PC-9 (cell line): ENCODE results near the gene TUBA4A. TPM values are rescaled to one million over a fixed set of nuclear protein-coding genes. Genes with fewer than 3 reads are reported as not detected.

ENCODE experiments used
- BruUV-seq: library from RNA; stranded (reverse); fragments of 400-500 nt; replicated peaks from 2 replicates; lab custom pipeline; 2021; lab: Mats Ljungman, UMichigan
- CTCF ChIA-PET: fragments of 300-600 bp; sonication (Branson Sonifier 250); formaldehyde crosslinking; loops from one replicate; lab custom pipeline; 2022; ENCODE audit warnings: antibody characterized with exemption; lab: Charles Lee
- POLR2A ChIA-PET: fragments of 300-600 bp; sonication (Branson Sonifier 250); formaldehyde crosslinking; loops from one replicate; lab custom pipeline; 2022; ENCODE audit warnings: antibody characterized with exemption; ENCODE audit not compliant: unreplicated experiment; lab: Charles Lee
- DNase-seq, 2 experiments: peaks; one replicate each; pipeline versions ENCODE4 v3.0.0 to v3.0.0-alpha.2; 2015 to 2022; ENCODE audit warnings: mixed read lengths in 1 of 2
- H2AFZ ChIP-seq: fragments of 200-600 bp; sonication (generic); 2 replicates; pipeline ENCODE4 v1.8.1; 2017; ENCODE audit warnings: antibody characterized with exemption
- H3F3A ChIP-seq: fragments of 200-600 bp; sonication (generic); 2 replicates; pipeline ENCODE4 v1.8.1; 2017; ENCODE audit warnings: antibody characterized with exemption, mild to moderate bottlenecking, low read depth; ENCODE audit not compliant: insufficient read depth
- H3K27ac ChIP-seq: fragments of 200-600 bp; sonication (generic); 2 replicates; pipeline ENCODE4 v1.6.1; 2016; ENCODE audit warnings: mixed run types
- H3K27me3 ChIP-seq: fragments of 200-600 bp; sonication (generic); 2 replicates; pipeline ENCODE4 v1.6.1; 2016; ENCODE audit warnings: low read depth, mixed run types; ENCODE audit not compliant: insufficient read depth
- H3K36me3 ChIP-seq: fragments of 200-600 bp; sonication (generic); 2 replicates; pipeline ENCODE4 v1.6.1; 2016; ENCODE audit warnings: low read depth, mixed run types
- H3K4me1 ChIP-seq: fragments of 200-600 bp; sonication (generic); replicated peaks from 2 replicates; pipeline ENCODE4 v1.6.1; 2016; ENCODE audit warnings: mixed run types; ENCODE audit not compliant: insufficient read depth
- H3K4me2 ChIP-seq: fragments of 200-600 bp; sonication (generic); 2 replicates; pipeline ENCODE4 v1.6.1; 2017; ENCODE audit warnings: mixed run types
- H3K4me3 ChIP-seq: fragments of 200-600 bp; sonication (generic); 2 replicates; pipeline ENCODE4 v1.6.1; 2016; ENCODE audit warnings: mixed run types
- H3K79me2 ChIP-seq: fragments of 200-600 bp; sonication (generic); 2 replicates; pipeline ENCODE4 v1.6.1; 2017; ENCODE audit warnings: low read depth, mixed run types
- H3K9me2 ChIP-seq: fragments of 200-600 bp; sonication (generic); 2 replicates; pipeline ENCODE4 v1.8.1; 2017; ENCODE audit warnings: mild to moderate bottlenecking; ENCODE audit not compliant: insufficient read depth
- H3K9me3 ChIP-seq: fragments of 200-600 bp; sonication (generic); 2 replicates; pipeline ENCODE4 v1.8.1; 2016; ENCODE audit warnings: low read depth; ENCODE audit not compliant: insufficient read depth
- H4K20me1 ChIP-seq: fragments of 200-600 bp; sonication (generic); 2 replicates; pipeline ENCODE4 v1.8.1; 2017; ENCODE audit not compliant: insufficient read depth
- CTCF ChIP-seq: fragments of 200-600 bp; sonication (generic); conservative IDR thresholded peaks from 2 replicates; pipeline ENCODE4 v1.6.1; 2017; ENCODE audit warnings: mixed run types, antibody characterized with exemption, mild to moderate bottlenecking, moderate library complexity
- EZH2 ChIP-seq: fragments of 200-600 bp; sonication (generic); IDR thresholded peaks from 2 replicates; pipeline ENCODE4 v1.8.0; 2017; ENCODE audit warnings: antibody characterized with exemption, low read depth
- intact Hi-C: fragments of 100-400 bp; cut with micrococcal nuclease; formaldehyde crosslinking; loops from one replicate; pipeline ENCODE4 v1.10.0; 2022; ENCODE audit not compliant: unreplicated experiment
- total RNA-seq: library from RNA; stranded (reverse); gene quantifications from 2 replicates; pipeline ENCODE4 v1.2.3, GENCODE V29; 2021

Gene TUBA4A
- total RNA-seq, 1 experiment from 2014 or later = 157 TPM

- BruUV-seq = no TSS peak
- POLR2A ChIA-PET = interaction anchor here (0.5 to 1.2 kb wide), 5 partner anchors 23 to 59 kb away, joined by 3 to 15 read pairs (median 4); no protein-coding TSS in a partner anchor
- H3K9me2 ChIP-seq = no peaks in the 10 kb centered on the region
- H3K9me3 ChIP-seq = no peaks in the 10 kb centered on the region
- TF ChIP-seq EZH2 (no peak), CTCF (peak; percentile 96)
- peaks cover 51% of the 10 kb centered on the region for H3K4me1 ChIP-seq
- no peaks in the 10 kb centered on the region for H3K27me3 ChIP-seq
- peak overlapping the region; percentile 51 for H3K27ac ChIP-seq
- intact Hi-C loops = loop anchor here (2.0 to 10.0 kb wide), 2 partner anchors 71 to 383 kb away; partner anchors contain the start of gene ZFAND2B
- no peaks in the 10 kb centered on the region for H3K36me3 ChIP-seq
- H3K4me3 ChIP-seq = peak overlapping the region; percentile 81; the same call in 1 of the 2 replicates
- DNase-seq = peak; percentile 60 to 82
- H3K79me2 ChIP-seq = 0 out of 2 replicates have a peak, but pooled peaks cover 3% of the 10 kb centered on the region
- H4K20me1 ChIP-seq = no peaks in the 10 kb centered on the region
- CTCF ChIA-PET = interaction anchor here (0.6 to 2.3 kb wide), 3 partner anchors 17 to 705 kb away, joined by 4 to 13 read pairs (median 6); no protein-coding TSS in a partner anchor
- no peak overlapping the region for H2AFZ ChIP-seq
- peaks cover 38% of the 10 kb centered on the region for H3F3A ChIP-seq
- peak overlapping the region; percentile 93 for H3K4me2 ChIP-seq
Observed at GRCh38 chr2:219277703-219278654, 24.3 kb upstream of the TUBA4A start.

- Histone ChIP-seq H2AFZ (no peak overlapping the region), H3K27me3 (no peaks in the 10 kb centered on the region), H3K79me2 (no peaks in the 10 kb centered on the region), H3F3A (peaks cover 40% of the 10 kb centered on the region), H3K9me2 (no peaks in the 10 kb centered on the region), H3K4me2 (peak overlapping the region; percentile 74), H3K9me3 (no peaks in the 10 kb centered on the region), H3K4me3 (peak overlapping the region; percentile 18; the same call in 1 of the 2 replicates), H4K20me1 (no peaks in the 10 kb centered on the region), H3K36me3 (no peaks in the 10 kb centered on the region), H3K27ac (peak overlapping the region; percentile 95), H3K4me1 (peaks cover 49% of the 10 kb centered on the region)
- TF ChIP-seq EZH2 (no peak), CTCF (no peak)
- peak; percentile 82 to 90 for DNase-seq
- TSS peak; percentile 86 for BruUV-seq
- intact Hi-C loops = loop anchor here (1.0 to 10.0 kb wide), 4 partner anchors 21 to 380 kb away; partner anchors contain the start of genes ABCB6, TUBA4A and TUBA4B
- CTCF ChIA-PET = interaction anchor here (0.5 to 1.5 kb wide), 3 partner anchors 21 to 231 kb away, joined by 3 to 13 read pairs (median 5); no protein-coding TSS in a partner anchor
- POLR2A ChIA-PET = interaction anchor here (0.5 to 1.2 kb wide), 8 partner anchors 12 to 102 kb away, joined by 3 to 19 read pairs (median 8); partner anchors contain the start of genes ANKZF1, ATG9A and CNPPD1
Observed at GRCh38 chr2:219274361-219274921, 20.7 kb upstream of the TUBA4A start.

GRCh38 chr2:219273937-219274336 is 20.2 kb upstream of the TUBA4A start:
- no peaks in the 10 kb centered on the region for H3K9me2 ChIP-seq
- peaks cover 40% of the 10 kb centered on the region for H3F3A ChIP-seq
- no peaks in the 10 kb centered on the region for H3K79me2 ChIP-seq
- ChIA-PET POLR2A (interaction anchor here (0.6 to 1.2 kb wide), 6 partner anchors 19 to 534 kb away, joined by 3 to 27 read pairs (median 8); partner anchors contain the start of genes ANKZF1, ATG9A, CNPPD1 and TUBA4B), CTCF (interaction anchor here (0.5 to 1.5 kb wide), 4 partner anchors 21 to 878 kb away, joined by 3 to 13 read pairs (median 4); no protein-coding TSS in a partner anchor)
- no peak for TF ChIP-seq CTCF
- TF ChIP-seq EZH2 = no peak
- no peaks in the 10 kb centered on the region for H3K36me3 ChIP-seq
- H3K27ac ChIP-seq = peak overlapping the region; percentile 95
- peak overlapping the region; percentile 18; the same call in 1 of the 2 replicates for H3K4me3 ChIP-seq
- BruUV-seq = no TSS peak
- H3K4me1 ChIP-seq = peaks cover 49% of the 10 kb centered on the region
- no peaks in the 10 kb centered on the region for H3K9me3 ChIP-seq
- peak; percentile 88 to 91 for DNase-seq
- H2AFZ ChIP-seq = no peak overlapping the region
- intact Hi-C loops = loop anchor here (1.0 to 10.0 kb wide), 4 partner anchors 21 to 379 kb away; partner anchors contain the start of genes ABCB6, TUBA4A and TUBA4B
- peak overlapping the region; percentile 74 for H3K4me2 ChIP-seq
- H3K27me3 ChIP-seq = no peaks in the 10 kb centered on the region
- no peaks in the 10 kb centered on the region for H4K20me1 ChIP-seq
